Lower leg skin (tissue), 3 donors: ENCODE measurements around the gene IL15RA.

ENCODE experiments used
- CTCF ChIP-seq, 3 donors: fragments of 450-650 bp; IDR thresholded peaks; one replicate each; pipeline ENCODE4 v1.5.1; 2016; ENCODE audit warnings: antibody characterized with exemption in 3 of 3, mild to moderate bottlenecking in 3 of 3, moderate library complexity in 2 of 3
- POLR2A ChIP-seq, 2 donors: fragments of 450-650 bp; IDR thresholded peaks; one replicate each; pipeline ENCODE4 v1.6.1; 2016 to 2017; ENCODE audit warnings: antibody characterized with exemption in 2 of 2, mild to moderate bottlenecking in 1 of 2, moderate library complexity in 1 of 2

GRCh38 chr10:5976512-5977470 is 552 bp downstream of the IL15RA start:
- TF ChIP-seq POLR2A (IDR thresholded peaks at IDR 0.05), result no peak
- no peak for TF ChIP-seq CTCF (IDR thresholded peaks at IDR 0.05)
